ENCODE measurements around the gene FAM174C. TPM values are rescaled to one million over a fixed set of nuclear protein-coding genes. Genes with fewer than 3 reads are reported as not detected.

Gene FAM174C
- total and polyA plus RNA-seq, 2 of the 8 experiments (the other 6 are each of a cell fraction or from before 2014, with no cell fraction given): 44.5 to 125 TPM

DNA sequence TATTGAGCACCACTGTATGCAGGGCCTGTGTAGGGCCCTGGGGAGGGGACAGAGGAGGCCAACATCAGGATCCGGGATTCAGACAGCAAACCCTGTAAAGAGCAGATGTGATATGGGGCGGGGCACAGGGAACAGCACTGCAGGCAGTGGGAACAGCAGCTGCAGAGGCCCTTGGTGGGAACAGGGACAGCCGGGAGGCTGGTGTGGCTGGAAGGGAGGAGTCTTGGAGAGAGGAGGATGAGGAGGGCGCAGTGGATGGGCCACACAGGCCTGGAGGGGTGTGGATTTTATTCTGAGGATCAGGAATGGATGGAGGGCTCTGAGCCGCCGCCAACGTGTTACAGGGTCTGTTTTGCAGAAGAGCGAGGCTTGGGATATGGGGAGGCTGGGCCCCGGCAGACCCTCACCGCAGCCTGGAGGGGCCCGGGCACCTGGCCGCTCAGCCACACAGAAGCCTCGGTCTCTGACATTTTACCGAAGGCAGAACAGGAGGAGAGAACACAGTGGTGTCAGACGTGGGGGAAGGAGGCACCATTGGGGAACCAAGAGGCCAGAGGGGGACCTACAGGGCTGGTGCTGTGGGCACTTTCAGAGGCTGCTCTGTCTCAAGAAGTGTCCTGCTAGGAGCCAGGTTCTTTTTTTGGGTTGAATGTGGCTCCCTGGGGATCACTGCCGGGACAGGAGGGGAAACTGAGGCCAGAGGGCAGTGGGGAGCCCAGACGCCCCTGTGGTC, 17.3 kb downstream of the FAM174C start:
- no peak for FAIRE-seq
- POLR2A ChIA-PET (ENCODE audit: partially characterized antibody): interaction anchor here (0.6 to 1.4 kb wide), 4 partner anchors 9 to 23 kb away, joined by 3 to 4 read pairs (median 4); partner anchors contain the start of gene CIRBP
- 94% methylated on average over 17 of the region's 17 CpGs; no CpG with 5 or more reads in 1 of the 2 experiments for WGBS, 2 experiments (ENCODE audit: extremely low coverage in 1 of 2, insufficient coverage in 1 of 2, insufficient read length in 1 of 2, insufficient replicate concordance in 2 of 2, low coverage in 1 of 2, low lambda C conversion rate in 2 of 2, missing lambda C conversion rate in 1 of 2)

More for the DNA sequence above, 17.3 kb downstream of the FAM174C start:
- CTCF ChIA-PET (ENCODE audit: partially characterized antibody): interaction anchor here (0.8 to 1.5 kb wide), 2 partner anchors 13 to 24 kb away, joined by 3 to 4 read pairs; no protein-coding TSS in a partner anchor
- Histone ChIP-seq H3K79me1 (ENCODE audit: low read depth, low read length) (peaks cover 2% of the 10 kb centered on the region; the same call in 1 of the 2 replicates), H4K20me1 (replicated peaks in 1 of 2; ENCODE audit: control insufficient read depth in 1 of 2, insufficient read depth in 2 of 2, low read length in 2 of 2) (peaks cover 7 to 8% of the 10 kb centered on the region in 2 experiments), H2AK5ac (ENCODE audit: low read depth, low read length) (no peak overlapping the region; the same call in 1 of the 2 replicates), H3K4me2 (ENCODE audit: insufficient read depth in 1 of 2, low read depth in 2 of 2, low read length in 2 of 2) (no peak overlapping the region), H3K56ac (replicated peaks; ENCODE audit: insufficient read length, low read depth, low read length) (no peak overlapping the region), H3K14ac (ENCODE audit: insufficient read length) (no peak overlapping the region), H2BK20ac (ENCODE audit: low read length) (no peak overlapping the region), H3K79me2 (ENCODE audit: control insufficient read depth in 1 of 2, insufficient read depth in 2 of 2, low read length in 2 of 2) (no peaks in the 10 kb centered on the region), H2BK12ac (ENCODE audit: low read depth, low read length) (no peak overlapping the region), H2BK120ac (replicated peaks; ENCODE audit: low read depth, low read length) (no peak overlapping the region), H3K27ac (ENCODE audit: low read depth, low read length) (no peak overlapping the region), H3K27me3 (replicated peaks in 1 of 4; ENCODE audit: control insufficient read depth in 3 of 4, extremely low read depth in 1 of 4, insufficient read depth in 3 of 4, low read length in 3 of 4) (peaks cover 0 to 2% (median 1%) of the 10 kb centered on the region in 4 experiments; a peak in 2 of 7 replicates), H2AFZ (ENCODE audit: low read length) (no peak overlapping the region), H4K8ac (ENCODE audit: extremely low read depth, insufficient read depth, low read length) (no peak overlapping the region; the same call in 1 of the 2 replicates), H3K4me1 (replicated peaks in 1 of 4; ENCODE audit: control insufficient read depth in 3 of 4, insufficient read depth in 4 of 4, low read length in 3 of 4) (peaks cover 0 to 7% (median under 1%) of the 10 kb centered on the region in 4 experiments; a peak in 4 of 7 replicates), H2BK15ac (ENCODE audit: low read length) (no peak overlapping the region), H3K36me3 (ENCODE audit: control insufficient read depth in 2 of 4, insufficient read depth in 4 of 4, low read length in 3 of 4) (no peaks in the 10 kb centered on the region), H3K18ac (ENCODE audit: extremely low read depth, low read length) (no peak overlapping the region), H4K91ac (replicated peaks; ENCODE audit: insufficient read length, low read length) (no peak overlapping the region), H3K23me2 (ENCODE audit: low read depth, low read length) (peaks cover 2% of the 10 kb centered on the region; the same call in 1 of the 2 replicates), H4K5ac (ENCODE audit: insufficient read length, low read depth, low read length) (no peak overlapping the region), H2BK5ac (ENCODE audit: low read depth, low read length) (no peak overlapping the region), H3K9ac (replicated peaks in 1 of 4; ENCODE audit: extremely low read depth in 1 of 4, low read depth in 3 of 4, low read length in 3 of 4) (no peak overlapping the region), H3K9me3 (ENCODE audit: insufficient read depth in 2 of 2, low read depth in 1 of 2, low read length in 1 of 2) (no peaks in the 10 kb centered on the region), H3K4me3 (ENCODE audit: extremely low read depth in 1 of 4, insufficient read depth in 2 of 4, low read depth in 3 of 4, low read length in 4 of 4) (no peak overlapping the region), H3K23ac (ENCODE audit: insufficient read length) (no peak overlapping the region), H3K4ac (replicated peaks; ENCODE audit: insufficient read length, low read depth, low read length) (no peak overlapping the region)
- no peak for DNase-seq (ENCODE audit: low read depth in 1 of 2, low spot score in 2 of 2)
- no peak for TF ChIP-seq YY1 (IDR thresholded peaks at IDR 0.05; ENCODE audit: low read depth, low read length)
- TF ChIP-seq GABPA (IDR thresholded peaks at IDR 0.05; ENCODE audit: borderline replicate concordance, insufficient read depth, low read length): no peak
- TF ChIP-seq SIRT6 (IDR thresholded peaks at IDR 0.05; ENCODE audit: low read length): no peak
- no peak for TF ChIP-seq RNF2 (IDR thresholded peaks at IDR 0.05; ENCODE audit: borderline replicate concordance, low read depth, low read length, missing control alignments, poor library complexity, severe bottlenecking)
- no peak for TF ChIP-seq POLR2A (IDR thresholded peaks at IDR 0.05; ENCODE audit: control extremely low read depth in 1 of 2, low read depth in 2 of 2, low read length in 2 of 2)
- no peak for TF ChIP-seq GTF2F1 (IDR thresholded peaks at IDR 0.05; ENCODE audit: borderline replicate concordance, low read depth, low read length)
- no peak for TF ChIP-seq POLR2AphosphoS5 (IDR thresholded peaks at IDR 0.05; ENCODE audit: low read depth, low read length)
- no peak for TF ChIP-seq JUN (IDR thresholded peaks at IDR 0.05; ENCODE audit: low read depth, low read length)
- no peak for TF ChIP-seq EP300 (IDR thresholded peaks at IDR 0.05; ENCODE audit: borderline replicate concordance in 1 of 2, low read depth in 2 of 2, low read length in 2 of 2)
- TF ChIP-seq PHF8 (conservative IDR thresholded peaks at IDR 0.05; ENCODE audit: low read depth, low read length): no peak

Measured in H1 (cell line).